ENCODE data around the gene FBLN7.

FBLN7 gene

DNA sequence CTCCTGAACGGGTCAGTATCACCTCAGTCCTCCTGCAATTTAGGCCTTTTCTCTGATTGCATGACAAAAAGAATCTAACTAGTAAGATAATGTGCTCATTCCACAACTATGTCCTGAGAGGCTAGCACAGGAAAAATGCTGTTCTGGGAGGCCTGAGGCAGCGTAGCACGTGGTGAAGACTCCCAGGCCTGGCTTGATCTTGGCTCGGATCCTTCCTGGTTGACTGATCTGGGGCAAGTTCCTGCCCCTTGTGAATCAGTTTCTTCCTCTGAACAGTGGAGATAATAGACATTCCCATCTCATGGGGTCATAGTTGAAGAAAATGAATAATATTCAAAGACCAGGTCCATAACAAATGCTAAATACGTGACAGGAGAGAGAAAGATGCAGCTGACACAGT, 12.3 kb downstream of the FBLN7 start:
- no peaks in the 10 kb centered on the region for H4K20me1 ChIP-seq
- peak overlapping the region; percentile 53 for H3K4me2 ChIP-seq
- H3K4me3 ChIP-seq, result no peak overlapping the region
- no peaks in the 10 kb centered on the region for H3K27me3 ChIP-seq
- no peaks in the 10 kb centered on the region for H3K36me3 ChIP-seq
- peak overlapping the region; percentile 46 for H3K27ac ChIP-seq
- 0 out of 2 replicates have a peak, but pooled peaks cover 4% of the 10 kb centered on the region for H3K9me3 ChIP-seq
- H3K4me1 ChIP-seq, result peaks cover 61% of the 10 kb centered on the region
- TF ChIP-seq Cebpa-rat (IDR thresholded peaks at IDR 0.05), result no peak
- H3K9ac ChIP-seq, result no peak overlapping the region; the same call in 1 of the 2 replicates

GRCh38 chr2:112150851-112151250, 12.7 kb downstream of the FBLN7 start:
- no peak overlapping the region for H3K4me3 ChIP-seq
- H3K9me3 ChIP-seq, result 0 out of 2 replicates have a peak, but pooled peaks cover 4% of the 10 kb centered on the region
- peaks cover 65% of the 10 kb centered on the region for H3K4me1 ChIP-seq
- no peaks in the 10 kb centered on the region for H3K27me3 ChIP-seq
- H4K20me1 ChIP-seq, result no peaks in the 10 kb centered on the region
- H3K4me2 ChIP-seq, result peak overlapping the region; percentile 53
- H3K27ac ChIP-seq, result peak overlapping the region; percentile 46
- no peak for TF ChIP-seq Cebpa-rat (IDR thresholded peaks at IDR 0.05)
- no peaks in the 10 kb centered on the region for H3K36me3 ChIP-seq
- no peak overlapping the region for H3K9ac ChIP-seq

DNA sequence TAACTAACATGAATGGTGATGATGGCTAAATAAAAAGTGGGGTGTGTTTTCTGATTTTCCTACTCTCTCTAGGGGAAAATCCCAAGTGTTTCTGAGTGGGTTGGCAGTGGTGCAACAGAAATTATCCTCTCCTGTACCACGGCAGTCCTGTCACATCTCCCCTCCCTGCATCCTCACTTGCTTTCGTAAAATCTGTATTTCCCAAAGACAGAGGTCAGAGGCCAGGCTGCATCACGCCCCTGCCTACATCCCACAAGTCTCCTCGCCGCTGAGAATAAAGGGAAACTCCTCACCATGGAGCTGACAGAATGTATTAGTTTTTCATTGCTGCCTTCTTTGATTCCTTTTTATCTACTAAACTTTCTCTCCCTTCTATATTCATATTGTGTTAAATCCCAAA, 13.1 kb downstream of the FBLN7 start:
- Histone ChIP-seq H3K4me1 (peaks cover 69% of the 10 kb centered on the region), H3K4me2 (peak overlapping the region; percentile 53; the same call in 1 of the 2 replicates), H3K9me3 (0 out of 2 replicates have a peak, but pooled peaks cover 4% of the 10 kb centered on the region), H3K4me3 (no peak overlapping the region), H3K27me3 (no peaks in the 10 kb centered on the region), H3K9ac (no peak overlapping the region), H3K27ac (peak overlapping the region; percentile 46; the same call in 1 of the 2 replicates), H3K36me3 (no peaks in the 10 kb centered on the region), H4K20me1 (no peaks in the 10 kb centered on the region)
- no peak for TF ChIP-seq Cebpa-rat (IDR thresholded peaks at IDR 0.05)

GRCh38 chr2:112151701-112152440, 13.7 kb downstream of the FBLN7 start:
- no peak overlapping the region for H3K9ac ChIP-seq
- H4K20me1 ChIP-seq, result no peaks in the 10 kb centered on the region
- 0 out of 2 replicates have a peak, but pooled peaks cover 4% of the 10 kb centered on the region for H3K9me3 ChIP-seq
- no peaks in the 10 kb centered on the region for H3K27me3 ChIP-seq
- peaks cover 75% of the 10 kb centered on the region for H3K4me1 ChIP-seq
- no peak overlapping the region for H3K4me3 ChIP-seq
- no peak for TF ChIP-seq Cebpa-rat (IDR thresholded peaks at IDR 0.05)
- H3K4me2 ChIP-seq, result no peak overlapping the region
- no peak overlapping the region for H3K27ac ChIP-seq
- H3K36me3 ChIP-seq, result no peaks in the 10 kb centered on the region

DNA sequence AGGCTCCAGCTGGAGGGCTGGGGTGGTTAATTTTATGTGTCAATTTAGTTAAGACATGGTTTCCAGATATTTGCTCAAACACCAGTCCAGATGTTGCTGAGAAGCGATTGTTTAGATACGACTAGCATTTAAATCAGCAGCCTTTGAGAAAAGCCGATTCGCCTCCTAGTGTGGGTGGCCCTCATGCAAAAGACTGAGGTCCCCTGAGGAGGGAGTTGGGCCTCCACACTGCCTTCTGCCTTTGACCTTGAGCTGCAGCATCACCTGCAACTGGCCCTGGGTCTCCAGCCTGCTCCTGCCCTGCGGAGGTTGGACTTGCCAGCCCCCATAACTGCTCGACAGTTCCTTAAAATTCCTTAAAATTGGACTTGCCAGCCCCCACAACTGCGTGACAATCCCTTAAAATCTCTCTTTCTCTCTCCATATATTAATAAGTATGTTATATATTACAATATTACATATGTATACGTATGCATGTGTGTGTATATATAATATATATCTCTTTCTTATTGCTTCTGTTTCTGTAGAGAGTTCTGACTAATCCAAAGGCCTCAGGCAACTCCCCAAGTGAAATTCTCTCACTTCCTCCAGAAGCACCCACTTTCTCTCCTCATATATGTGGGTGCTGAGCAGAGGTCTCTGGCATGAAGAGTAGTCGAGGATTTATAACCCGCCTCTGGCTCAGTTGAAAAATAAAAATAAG, 14.4 kb downstream of the FBLN7 start:
- Histone ChIP-seq H3K9me3 (0 out of 2 replicates have a peak, but pooled peaks cover 4% of the 10 kb centered on the region), H3K27ac (peak overlapping the region; percentile 97; the same call in 1 of the 2 replicates), H3K4me1 (peaks cover 83% of the 10 kb centered on the region), H3K4me3 (no peak overlapping the region), H4K20me1 (no peaks in the 10 kb centered on the region), H3K4me2 (no peak overlapping the region), H3K27me3 (no peaks in the 10 kb centered on the region), H3K36me3 (no peaks in the 10 kb centered on the region), H3K9ac (no peak overlapping the region)
- no peak for TF ChIP-seq Cebpa-rat (IDR thresholded peaks at IDR 0.05)

GRCh38 chr2:112153179-112153490, 14.9 kb downstream of the FBLN7 start:
- H4K20me1 ChIP-seq, result no peaks in the 10 kb centered on the region
- H3K9me3 ChIP-seq, result no peaks in the 10 kb centered on the region
- peak overlapping the region; percentile 97 for H3K27ac ChIP-seq
- TF ChIP-seq Cebpa-rat (IDR thresholded peaks at IDR 0.05), result no peak
- no peaks in the 10 kb centered on the region for H3K36me3 ChIP-seq
- H3K27me3 ChIP-seq, result no peaks in the 10 kb centered on the region
- no peak overlapping the region for H3K4me3 ChIP-seq
- H3K4me2 ChIP-seq, result no peak overlapping the region
- peaks cover 86% of the 10 kb centered on the region for H3K4me1 ChIP-seq
- no peak overlapping the region for H3K9ac ChIP-seq

DNA sequence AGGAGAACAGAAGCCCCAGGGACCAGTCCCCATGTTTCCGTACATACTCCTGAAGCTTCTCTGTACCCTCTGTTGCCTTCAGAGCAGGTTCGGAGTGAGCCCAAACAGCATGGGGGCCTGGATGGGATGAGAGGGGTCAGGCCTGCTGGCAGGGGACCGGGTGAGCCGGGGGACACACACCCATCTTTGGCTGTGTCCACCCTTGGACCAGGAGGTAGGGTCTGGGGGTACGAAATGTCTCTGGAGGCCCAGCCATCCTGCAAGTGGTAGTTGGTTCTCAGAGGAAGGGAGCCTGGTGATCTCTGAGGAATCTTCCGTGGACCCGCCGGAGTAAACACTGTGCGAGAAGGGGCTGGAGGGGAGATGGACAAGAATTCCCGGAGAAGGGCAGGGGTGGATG, 15.3 kb downstream of the FBLN7 start:
- H3K4me3 ChIP-seq, result no peak overlapping the region
- TF ChIP-seq Cebpa-rat (IDR thresholded peaks at IDR 0.05), result no peak
- H3K4me1 ChIP-seq, result peaks cover 86% of the 10 kb centered on the region
- no peaks in the 10 kb centered on the region for H4K20me1 ChIP-seq
- peak overlapping the region; percentile 91 for H3K4me2 ChIP-seq
- no peaks in the 10 kb centered on the region for H3K27me3 ChIP-seq
- H3K27ac ChIP-seq, result peak overlapping the region; percentile 97
- no peaks in the 10 kb centered on the region for H3K36me3 ChIP-seq
- H3K9me3 ChIP-seq, result no peaks in the 10 kb centered on the region
- H3K9ac ChIP-seq, result no peak overlapping the region

GRCh38 chr2:112154246-112155117, 16.3 kb downstream of the FBLN7 start:
- H3K27ac ChIP-seq, result peak overlapping the region; percentile 97
- H3K27me3 ChIP-seq, result no peaks in the 10 kb centered on the region
- no peaks in the 10 kb centered on the region for H3K9me3 ChIP-seq
- H3K9ac ChIP-seq, result peak overlapping the region; percentile 81
- peak overlapping the region; percentile 36 for H3K4me3 ChIP-seq
- H3K4me2 ChIP-seq, result peak overlapping the region; percentile 91
- no peaks in the 10 kb centered on the region for H3K36me3 ChIP-seq
- H4K20me1 ChIP-seq, result no peaks in the 10 kb centered on the region
- peaks cover 85% of the 10 kb centered on the region for H3K4me1 ChIP-seq
- TF ChIP-seq Cebpa-rat (IDR thresholded peaks at IDR 0.05), result no peak

DNA sequence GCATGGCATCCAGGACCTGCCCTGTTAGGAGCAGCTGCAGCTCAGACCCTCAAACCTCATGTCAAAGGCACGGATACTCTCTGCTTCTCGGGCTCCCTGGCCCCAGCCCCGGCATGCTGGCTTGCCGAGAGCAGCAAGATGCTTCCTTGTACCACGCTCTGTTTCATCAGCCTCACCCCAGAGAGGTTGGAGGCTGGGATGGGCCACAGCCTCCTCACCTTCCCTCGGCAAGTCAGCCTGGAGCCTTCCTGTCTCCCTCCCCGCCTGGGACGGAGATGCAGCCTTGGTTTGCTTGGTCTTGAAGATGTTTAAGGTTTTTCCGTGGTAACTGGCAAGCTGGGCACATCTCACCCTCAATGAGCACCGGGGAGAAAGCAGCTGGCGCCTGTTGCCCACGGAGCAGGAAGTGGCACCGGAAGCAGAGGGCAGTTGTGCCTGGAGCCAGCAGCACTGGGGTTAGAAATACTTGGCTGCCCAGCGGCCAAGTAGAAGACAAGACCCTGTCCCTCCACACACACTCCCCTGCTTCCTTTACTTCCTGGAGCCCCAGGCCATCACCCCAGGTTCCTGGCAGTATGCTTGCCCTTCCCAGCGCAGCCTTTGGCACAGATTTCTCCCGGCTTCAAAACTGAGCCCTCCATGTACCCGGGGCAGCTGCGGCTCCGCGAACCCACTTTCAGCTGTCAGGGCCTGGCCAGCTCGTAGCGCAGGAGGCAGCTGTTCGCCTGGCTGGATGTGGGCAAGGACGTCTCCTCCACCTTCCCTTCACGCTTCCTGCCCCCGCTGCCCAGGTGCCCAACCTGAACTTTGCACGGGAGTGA, 17.4 kb downstream of the FBLN7 start:
- H3K4me2 ChIP-seq, result peak overlapping the region; percentile 91

More for the DNA sequence above, 17.4 kb downstream of the FBLN7 start:
- Histone ChIP-seq H3K9ac (peak overlapping the region; percentile 81), H3K4me3 (peak overlapping the region; percentile 36), H4K20me1 (no peaks in the 10 kb centered on the region), H3K4me1 (peaks cover 82% of the 10 kb centered on the region), H3K27ac (peak overlapping the region; percentile 97), H3K9me3 (no peaks in the 10 kb centered on the region), H3K36me3 (no peaks in the 10 kb centered on the region), H3K27me3 (no peaks in the 10 kb centered on the region)
- no peak for TF ChIP-seq Cebpa-rat (IDR thresholded peaks at IDR 0.05)
